MV-4-11 (cell line): Measurements from ENCODE around the gene CHST11.
A peak's percentile ranks its signal among the peaks of the same experiment; 100 is the strongest.
"Not testable (repeated sequence)": the region's sequence is repeated elsewhere in the genome, so short reads cannot be mapped to it uniquely, and the experiment has no call there.

ENCODE experiments used
- DNase-seq: peaks from one replicate; lab custom pipeline; 2025; lab: John Stamatoyannopoulos, UW

CHST11 gene

GRCh38 chr12:104741497-104742367, 285.0 kb downstream of the CHST11 start:
- DNase-seq, result no peak

DNA sequence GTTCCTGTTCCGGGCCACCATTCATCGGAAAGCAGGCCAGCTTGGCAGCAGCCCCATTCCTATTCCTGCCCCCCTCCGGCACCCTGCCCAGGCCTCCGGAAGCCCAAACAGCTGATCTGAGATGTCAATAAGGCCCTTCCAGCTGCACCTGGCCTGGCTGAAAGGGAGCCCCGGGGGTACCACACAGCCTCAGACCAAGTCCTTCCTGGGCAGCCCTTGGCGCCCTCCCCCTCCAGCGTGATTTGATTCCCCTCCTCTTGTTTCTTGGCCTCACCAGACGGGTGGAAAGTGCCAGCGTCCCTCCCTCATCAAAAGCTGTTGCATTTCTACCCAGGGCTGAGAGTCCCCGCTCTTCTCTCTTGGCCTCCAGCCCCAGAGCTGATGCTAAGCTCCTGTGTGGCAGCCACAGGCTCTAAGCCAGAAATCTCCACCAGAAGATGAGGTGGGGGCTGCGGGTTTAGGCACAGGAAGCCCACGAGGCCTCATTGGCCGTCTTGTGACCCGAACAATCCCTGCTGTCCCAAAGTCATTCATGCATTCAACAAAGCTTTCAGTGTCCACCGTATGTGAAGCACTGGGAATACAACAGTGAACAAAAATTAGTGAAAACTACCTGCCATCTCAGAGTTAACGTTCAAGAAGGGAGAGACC, 285.9 kb downstream of the CHST11 start:
- DNase-seq, result no peak

DNA sequence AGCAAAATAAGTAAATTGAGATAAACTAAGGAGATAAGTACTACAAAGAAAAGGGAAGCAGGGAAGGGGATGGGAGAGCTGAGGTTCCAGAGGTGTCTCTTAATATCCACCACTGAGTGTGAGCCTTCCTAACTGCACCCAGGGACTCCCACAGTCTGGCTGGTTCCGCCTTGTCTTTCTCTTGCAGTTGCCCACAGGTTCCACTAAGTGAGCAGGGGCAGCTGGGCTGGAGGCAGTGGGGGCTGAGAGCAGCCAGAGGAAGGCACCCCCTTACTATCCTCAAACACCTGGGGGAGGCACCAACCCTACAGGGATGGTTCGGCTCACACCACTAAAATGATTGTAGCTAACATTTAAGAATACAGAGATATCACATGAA, 286.4 kb downstream of the CHST11 start:
- DNase-seq, result no peak

GRCh38 chr12:104743753-104744548, 287.2 kb downstream of the CHST11 start:
- DNase-seq, result not testable (repeated sequence)

DNA sequence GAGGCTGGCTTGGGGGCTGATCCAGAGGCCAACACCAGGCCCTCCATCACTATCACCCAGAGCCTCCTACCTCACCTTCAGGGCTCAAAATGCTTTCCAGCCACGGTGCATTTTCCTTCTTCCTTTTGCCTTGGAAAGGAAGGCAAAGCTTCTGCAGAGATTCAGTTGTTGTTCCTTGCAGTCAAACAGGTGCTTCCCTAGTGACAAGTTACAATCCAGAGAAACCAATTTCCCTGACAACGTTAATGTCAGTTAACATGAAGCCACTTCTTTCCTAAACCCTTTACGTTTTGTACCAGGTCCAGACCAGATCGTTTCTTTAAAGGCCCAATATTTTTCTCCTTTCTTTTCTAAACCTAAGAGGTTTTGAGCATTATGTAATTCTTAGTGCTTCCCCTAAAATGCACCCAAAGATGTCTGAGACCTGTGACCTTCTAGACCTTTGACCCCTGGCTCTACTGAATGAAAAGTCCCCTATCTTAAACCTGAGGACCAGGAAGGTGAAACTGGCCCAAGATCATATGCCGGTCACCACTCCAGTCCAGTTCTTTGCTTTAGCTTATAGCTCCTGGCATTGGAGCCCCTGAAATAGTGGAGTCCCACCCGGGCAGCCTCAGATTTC, 289.8 kb downstream of the CHST11 start:
- no peak for DNase-seq

GRCh38 chr12:104747330-104747729, 290.6 kb downstream of the CHST11 start:
- DNase-seq, result no peak

- DNase-seq, result no peak
Measured at GRCh38 chr12:104747955-104748354, 291.2 kb downstream of the CHST11 start.

DNA sequence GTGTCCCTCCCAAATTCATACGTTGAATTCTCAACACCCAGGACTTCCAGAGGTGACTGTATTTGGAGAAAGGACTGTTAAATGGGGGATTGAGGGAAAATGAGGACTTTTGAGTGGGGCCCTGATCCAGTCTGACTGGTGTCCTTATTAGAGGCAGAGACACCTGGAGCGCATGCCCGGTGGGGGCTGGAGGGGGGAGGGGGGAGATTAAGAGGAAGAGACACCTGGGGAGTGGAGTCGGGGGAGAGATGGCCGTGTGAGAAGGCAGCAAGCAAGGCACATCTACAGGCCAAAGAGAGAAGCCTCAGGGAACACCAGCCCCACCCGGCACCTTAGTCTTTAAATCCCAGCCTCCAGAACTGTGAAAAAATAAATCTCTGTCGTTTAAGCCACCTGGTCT, 291.6 kb downstream of the CHST11 start:
- DNase-seq, result no peak

DNA sequence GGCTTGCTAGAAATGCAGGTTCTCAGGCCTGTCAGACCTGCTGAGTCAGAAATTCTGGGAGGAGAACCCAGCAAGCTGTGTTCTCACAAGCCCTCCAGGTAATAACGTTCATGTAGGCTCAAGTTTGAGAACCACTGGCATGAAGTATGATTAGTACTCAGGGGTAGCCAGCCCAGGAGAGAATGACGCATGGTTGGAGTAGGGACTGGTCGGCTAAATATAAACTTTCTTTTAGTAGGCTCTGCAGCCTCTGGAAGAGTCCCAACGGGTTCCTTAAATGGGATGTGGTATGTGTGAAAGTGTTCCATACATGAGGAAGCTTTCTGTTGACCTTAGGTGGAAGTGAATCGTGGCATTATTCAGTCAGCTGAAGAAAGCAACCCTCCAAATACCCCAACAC, 292.0 kb downstream of the CHST11 start:
- peak; percentile 45 for DNase-seq

DNA sequence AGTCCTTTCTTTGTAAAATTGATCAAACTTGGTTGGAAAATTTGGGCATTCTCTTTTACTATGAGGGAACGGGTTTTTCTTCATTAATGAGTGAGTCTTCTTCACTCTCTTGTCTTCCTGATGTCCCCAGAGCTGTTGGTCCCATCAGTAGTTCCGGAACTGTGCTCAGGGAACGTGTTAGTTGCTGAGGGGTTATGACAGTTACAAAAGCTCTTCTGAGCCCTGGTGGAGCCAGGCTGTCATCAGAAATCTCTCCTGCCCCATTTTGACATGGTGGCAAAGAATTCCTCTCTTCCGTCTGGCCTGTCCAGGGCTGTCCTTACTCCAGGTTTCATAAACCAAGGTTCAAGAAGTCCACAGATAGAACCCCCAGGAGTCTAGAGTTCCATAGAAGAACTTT, 292.8 kb downstream of the CHST11 start:
- DNase-seq, result peak; percentile 68

DNA sequence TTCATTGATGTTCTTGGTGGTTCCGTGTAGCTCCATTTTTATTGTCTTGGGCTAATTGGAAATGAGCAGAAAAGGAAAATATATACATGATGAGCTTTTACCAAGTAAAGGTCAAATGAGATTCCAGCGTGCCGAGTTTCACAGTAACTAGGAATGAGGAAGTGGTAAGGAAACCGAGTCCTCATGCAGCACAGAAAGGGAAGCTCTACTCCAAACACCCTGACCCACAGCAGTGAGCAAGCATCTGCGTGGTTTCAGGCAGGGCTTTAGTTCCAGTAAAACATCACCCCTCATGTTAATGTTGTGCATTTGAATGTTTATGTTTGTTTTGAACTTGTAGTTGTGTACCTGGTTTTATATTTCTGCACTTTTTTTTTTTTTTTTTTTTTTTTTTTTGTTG, 293.3 kb downstream of the CHST11 start:
- DNase-seq, result peak; percentile 97

- no peak for DNase-seq
Measured at GRCh38 chr12:104751120-104751519, 294.4 kb downstream of the CHST11 start.

DNA sequence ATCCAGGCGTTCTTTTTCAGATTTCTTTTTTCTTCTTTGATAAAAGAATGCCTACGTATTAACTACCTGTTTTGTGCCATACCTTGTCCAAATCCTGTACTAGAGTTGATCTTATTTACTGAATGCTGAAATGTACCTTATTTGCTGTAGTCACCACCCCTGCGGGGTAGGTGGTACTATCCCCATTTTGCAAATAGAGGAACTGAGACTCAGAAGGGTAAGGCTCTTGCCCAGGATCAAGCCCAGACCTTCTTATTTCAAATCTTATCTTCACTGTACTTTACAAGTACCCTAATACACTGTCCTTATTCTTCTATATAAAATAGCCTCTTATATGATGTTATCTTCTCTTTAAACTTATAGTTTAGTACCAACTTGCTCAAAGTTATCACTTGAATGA, 294.8 kb downstream of the CHST11 start:
- peak; percentile 53 for DNase-seq

GRCh38 chr12:104752016-104752415, 295.3 kb downstream of the CHST11 start:
- DNase-seq, result no peak

DNA sequence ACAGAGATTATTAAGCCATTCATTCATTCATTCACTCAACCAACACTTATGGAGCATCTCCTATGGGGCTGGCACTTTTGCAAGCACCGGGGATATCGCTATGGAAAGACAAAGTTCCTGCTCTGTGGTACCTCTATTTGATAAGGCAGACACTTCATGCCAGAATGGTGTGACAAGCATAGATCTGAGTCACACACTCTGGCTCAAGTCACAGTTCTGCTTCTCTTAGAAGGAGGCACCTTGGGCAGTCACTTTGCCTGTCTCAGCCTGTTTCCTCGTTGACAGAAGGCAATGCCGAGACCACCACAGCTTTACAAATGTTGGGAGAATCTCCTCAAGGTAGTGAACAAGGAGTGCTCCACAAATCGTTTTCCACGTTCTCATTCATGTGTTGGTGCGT, 296.1 kb downstream of the CHST11 start:
- peak; percentile 36 for DNase-seq

DNA sequence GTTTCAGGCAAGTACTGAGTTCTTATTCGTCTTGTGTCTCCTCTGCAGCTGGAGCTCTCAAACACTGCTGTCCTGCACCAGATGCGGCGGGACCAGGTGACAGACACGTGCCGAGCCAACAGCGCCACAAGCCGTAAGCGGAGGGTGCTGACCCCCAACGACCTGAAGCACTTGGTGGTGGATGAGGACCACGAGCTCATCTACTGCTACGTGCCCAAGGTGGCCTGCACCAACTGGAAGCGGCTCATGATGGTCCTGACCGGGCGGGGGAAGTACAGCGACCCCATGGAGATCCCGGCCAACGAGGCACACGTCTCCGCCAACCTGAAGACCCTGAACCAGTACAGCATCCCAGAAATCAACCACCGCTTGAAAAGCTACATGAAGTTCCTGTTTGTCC, 300.2 kb downstream of the CHST11 start:
- DNase-seq, result no peak

DNA sequence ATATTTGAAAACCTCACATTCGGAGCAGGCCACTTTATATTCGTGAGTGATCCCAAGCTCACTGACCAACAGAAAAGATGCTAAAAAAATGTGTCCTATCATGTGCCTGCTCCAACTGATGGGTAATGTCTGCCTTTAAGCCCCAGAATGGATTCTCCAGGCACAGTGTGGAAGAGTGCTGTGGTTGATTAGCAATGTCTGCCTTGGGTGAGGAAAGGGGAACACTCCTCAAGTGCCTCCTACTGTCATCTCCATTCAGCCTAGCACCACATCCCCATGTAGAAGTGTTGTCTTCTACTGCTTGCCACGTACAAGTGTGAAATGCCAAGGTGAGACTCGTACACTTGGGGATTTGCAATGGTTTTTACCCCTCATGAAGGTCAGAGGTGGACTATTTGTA, 302.0 kb downstream of the CHST11 start:
- no peak for DNase-seq

DNA sequence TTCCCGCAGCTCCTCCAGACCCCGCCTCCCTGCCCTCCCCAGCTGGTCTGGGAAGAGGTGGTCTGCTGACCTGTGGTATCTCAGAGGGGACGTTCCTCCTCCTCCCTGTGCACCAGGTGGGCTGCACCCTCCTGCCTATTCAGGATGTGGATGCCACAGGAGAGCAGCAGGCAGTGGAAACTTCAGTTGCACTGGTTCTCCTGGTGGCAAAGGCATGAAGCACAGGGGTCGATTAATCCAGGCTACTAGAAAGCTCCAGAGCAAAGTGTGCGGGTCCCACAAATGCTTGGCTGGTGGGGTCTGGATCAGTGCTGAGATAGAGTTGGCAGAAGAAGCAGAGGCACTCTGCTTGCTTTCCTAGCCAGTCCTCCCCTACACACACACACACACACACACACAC, 304.3 kb downstream of the CHST11 start:
- no peak for DNase-seq

- no peak for DNase-seq
Measured at GRCh38 chr12:104761611-104762010, 304.9 kb downstream of the CHST11 start.

GRCh38 chr12:104763168-104763805, 306.5 kb downstream of the CHST11 start:
- peak; percentile 91 for DNase-seq

DNA sequence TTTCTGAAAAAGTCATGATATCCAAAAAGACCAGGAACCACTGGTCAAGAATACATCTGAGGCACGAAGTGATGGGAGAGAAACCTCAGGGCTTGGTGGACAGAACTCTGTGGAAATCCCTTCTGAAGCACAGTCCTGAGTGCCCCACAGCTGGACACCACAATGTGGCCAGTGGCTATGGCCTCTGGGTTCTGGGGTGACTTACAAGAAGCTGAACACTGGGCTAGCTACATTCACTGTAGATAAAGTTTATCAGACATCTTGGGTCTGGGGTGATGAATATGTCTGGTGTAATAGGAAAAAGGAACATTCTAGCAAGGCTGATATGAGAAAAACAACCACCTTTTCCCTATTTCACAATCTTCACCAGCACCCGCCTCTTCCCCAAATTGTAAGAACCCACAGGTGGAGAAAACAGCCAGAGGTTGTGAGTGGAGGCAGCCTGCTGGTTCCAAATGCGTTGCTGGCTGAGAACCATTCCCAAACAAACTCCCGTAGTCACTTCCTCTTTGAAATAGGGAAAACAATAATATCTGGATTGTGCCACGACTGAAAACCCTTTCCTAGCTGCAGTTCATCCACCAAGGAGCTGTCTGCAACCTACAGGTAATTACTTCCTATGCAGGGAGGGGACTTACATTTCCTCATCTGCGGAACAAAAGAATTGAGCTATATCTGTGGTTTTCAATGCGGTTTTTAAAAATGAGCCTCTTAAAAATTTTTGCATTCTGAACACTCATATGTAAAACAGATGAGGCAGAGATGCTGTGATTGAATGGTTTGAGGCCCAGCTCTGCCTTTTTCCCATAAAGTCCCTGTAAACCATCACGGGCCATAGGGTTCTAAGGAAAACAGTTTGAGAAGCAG, 307.7 kb downstream of the CHST11 start:
- DNase-seq, result peak; percentile 37
